22Rv1 (cell line): Measurements from ENCODE around the gene CLIP1.

Experiments
- H3K27ac ChIP-seq: fragments of 450-650 bp; 2 replicates; pipeline ENCODE4 v1.5.1; 2017
- ZFX ChIP-seq: fragments of 450-650 bp; IDR thresholded peaks from 2 replicates; pipeline ENCODE4 v1.6.1; 2017; ENCODE audit warnings: antibody characterized with exemption, borderline replicate concordance
- TF ChIP-seq, protein P1 (sequence below): fragments of 450-650 bp; IDR thresholded peaks from 2 replicates; pipeline ENCODE4 v1.5.1; 2017; ENCODE audit warnings: mild to moderate bottlenecking

Gene CLIP1

DNA sequence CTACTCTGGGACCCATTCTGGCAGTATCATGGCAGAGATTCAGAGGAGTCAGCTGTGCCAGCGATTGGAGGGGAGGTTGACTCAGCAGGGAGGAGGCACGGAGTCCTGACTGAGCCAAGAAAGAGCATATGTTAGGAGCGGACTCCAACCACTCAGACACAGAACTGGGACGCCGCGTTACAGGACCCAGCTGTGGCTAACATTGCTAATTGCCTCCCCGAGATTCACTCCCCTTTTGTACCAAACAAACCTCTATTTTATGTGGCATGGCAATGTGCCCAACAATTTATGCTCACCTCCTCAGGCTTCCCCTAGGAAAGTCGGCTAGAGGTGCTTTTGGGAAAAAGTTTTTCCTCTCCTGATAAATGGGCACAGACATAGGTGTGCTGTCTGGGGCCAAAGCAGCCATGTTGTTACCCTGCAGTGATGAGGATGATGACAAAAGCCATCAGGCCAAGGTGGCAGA lies 15.2 kb upstream of the CLIP1 start:
- peak overlapping the region; percentile 30 for H3K27ac ChIP-seq
- TF ChIP-seq, protein P1, sequence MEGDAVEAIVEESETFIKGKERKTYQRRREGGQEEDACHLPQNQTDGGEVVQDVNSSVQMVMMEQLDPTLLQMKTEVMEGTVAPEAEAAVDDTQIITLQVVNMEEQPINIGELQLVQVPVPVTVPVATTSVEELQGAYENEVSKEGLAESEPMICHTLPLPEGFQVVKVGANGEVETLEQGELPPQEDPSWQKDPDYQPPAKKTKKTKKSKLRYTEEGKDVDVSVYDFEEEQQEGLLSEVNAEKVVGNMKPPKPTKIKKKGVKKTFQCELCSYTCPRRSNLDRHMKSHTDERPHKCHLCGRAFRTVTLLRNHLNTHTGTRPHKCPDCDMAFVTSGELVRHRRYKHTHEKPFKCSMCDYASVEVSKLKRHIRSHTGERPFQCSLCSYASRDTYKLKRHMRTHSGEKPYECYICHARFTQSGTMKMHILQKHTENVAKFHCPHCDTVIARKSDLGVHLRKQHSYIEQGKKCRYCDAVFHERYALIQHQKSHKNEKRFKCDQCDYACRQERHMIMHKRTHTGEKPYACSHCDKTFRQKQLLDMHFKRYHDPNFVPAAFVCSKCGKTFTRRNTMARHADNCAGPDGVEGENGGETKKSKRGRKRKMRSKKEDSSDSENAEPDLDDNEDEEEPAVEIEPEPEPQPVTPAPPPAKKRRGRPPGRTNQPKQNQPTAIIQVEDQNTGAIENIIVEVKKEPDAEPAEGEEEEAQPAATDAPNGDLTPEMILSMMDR = no peak
- no peak for TF ChIP-seq ZFX

- no peak for TF ChIP-seq ZFX
- TF ChIP-seq, protein P1 = no peak
- H3K27ac ChIP-seq = no peak overlapping the region
These were observed 12.7 kb upstream of the CLIP1 start for GRCh38 chr12:122435186-122435585.

GRCh38 chr12:122429043-122429442 lies 6.6 kb upstream of the CLIP1 start:
- H3K27ac ChIP-seq = peak overlapping the region; percentile 82

DNA sequence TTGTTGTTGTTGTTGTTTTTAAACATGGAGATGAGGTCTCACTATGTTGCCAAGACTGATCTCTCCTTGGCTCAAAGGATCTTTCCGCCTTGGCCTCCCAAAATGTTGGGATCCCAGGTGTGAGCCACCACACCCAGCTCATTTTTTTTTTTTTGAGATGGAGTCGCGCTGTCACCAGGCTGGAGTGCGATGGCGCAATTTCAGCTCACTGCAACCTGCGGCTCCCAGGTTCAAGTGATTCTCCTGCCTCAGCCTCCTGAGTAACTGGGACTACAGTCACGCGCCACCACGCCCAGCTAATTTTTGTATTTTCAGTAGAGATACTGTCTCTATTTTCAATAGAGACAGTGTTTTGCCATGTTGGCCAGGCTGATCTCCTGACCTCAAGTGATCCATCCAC lies 4.9 kb upstream of the CLIP1 start:
- H3K27ac ChIP-seq = peak overlapping the region; percentile 82
- TF ChIP-seq, protein P1 = no peak
- no peak for TF ChIP-seq ZFX

DNA sequence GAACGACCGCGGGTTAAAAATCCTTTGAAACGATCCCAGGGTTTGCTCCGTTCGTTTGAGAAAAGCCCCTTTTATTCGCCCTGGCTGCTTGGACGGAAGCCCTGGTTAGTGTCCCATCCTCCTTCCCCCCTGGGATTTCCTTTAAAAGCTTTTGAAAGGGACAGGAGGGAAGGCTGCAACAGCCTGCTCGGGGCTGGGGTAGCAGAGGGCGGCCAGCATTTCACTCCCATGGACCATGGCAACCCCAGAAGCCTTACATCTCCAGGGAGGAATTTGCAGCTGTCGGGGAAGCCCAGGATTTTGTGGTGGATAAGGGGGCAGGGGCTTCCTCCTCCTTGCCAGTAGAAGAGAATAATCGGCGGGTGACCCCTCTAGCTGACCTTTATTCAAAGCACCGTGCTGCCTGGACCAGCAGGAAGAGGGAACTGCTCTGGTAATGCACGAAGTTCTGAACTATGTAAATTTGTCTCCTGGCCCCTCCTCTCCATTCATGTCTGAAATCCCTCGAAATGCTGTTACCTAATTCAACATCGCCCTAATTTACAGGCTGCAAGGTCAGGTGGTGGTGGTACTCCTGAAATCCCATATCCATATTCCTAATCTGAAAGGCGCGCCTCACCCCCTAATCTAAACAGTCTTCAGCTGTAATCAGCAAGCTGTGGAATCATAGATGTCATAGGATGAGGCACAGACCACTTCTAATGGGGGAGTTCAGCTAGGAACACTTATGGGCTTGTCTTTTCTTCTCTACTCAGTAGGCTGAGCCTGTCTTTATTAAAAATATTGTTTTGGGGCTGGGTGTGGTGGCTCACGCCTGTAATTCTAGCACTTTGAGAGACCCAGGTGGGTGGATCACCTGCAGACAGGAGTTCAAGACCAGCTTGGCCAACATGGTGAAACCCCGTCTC lies 1.0 kb upstream of the CLIP1 start:
- peak overlapping the region; percentile 97 for H3K27ac ChIP-seq
- TF ChIP-seq ZFX = no peak
- TF ChIP-seq, protein P1 = no peak

- peak overlapping the region; percentile 97 for H3K27ac ChIP-seq
These were observed 325 bp upstream of the CLIP1 start for GRCh38 chr12:122422730-122423257.

DNA sequence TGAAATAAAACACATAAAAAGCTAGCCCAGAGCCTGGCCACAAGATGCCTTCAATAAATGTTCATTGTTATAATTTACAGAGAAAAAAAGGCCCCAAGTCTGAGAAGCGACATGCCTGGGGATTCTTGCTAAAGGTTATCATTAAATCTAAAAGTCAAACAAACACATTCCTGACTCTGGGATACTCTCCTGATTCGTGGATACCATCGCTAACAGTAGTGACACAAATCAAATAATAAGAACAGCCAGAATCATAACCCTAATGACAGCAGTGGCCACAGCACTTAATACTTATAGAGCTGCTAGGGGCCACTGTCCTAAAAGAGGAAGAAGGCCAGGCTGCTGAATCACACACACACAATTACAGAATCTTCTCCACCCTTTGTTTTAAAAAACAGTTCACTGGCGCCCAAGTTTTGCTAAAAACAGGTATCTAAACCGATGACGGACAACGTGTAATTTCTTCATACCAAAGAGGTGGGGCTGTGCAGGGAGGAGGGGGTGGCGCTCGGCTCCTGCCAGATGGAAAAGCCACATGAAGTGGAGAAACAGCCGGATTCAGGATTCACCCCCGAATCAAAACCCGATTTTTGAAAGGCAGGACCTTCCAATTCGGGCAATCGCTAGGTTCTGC lies 1.2 kb downstream of the CLIP1 start:
- H3K27ac ChIP-seq = peak overlapping the region; percentile 97
- TF ChIP-seq ZFX = no peak
- TF ChIP-seq, protein P1 = no peak

More at GRCh38 chr12:122422730-122423257, 325 bp upstream of the CLIP1 start:
- no peak for TF ChIP-seq ZFX
- TF ChIP-seq, protein P1 = no peak
